GM21528 (cell line): ENCODE measurements around the gene RALGPS1.

Source experiments
- ATAC-seq: cut with Tn5 transposase; IDR thresholded peaks from one replicate; pipeline ENCODE4 v1.9.1; 2021; ENCODE audit warnings: mild to moderate bottlenecking, moderate library complexity; ENCODE audit not compliant: unreplicated experiment, low FRiP score

RALGPS1 gene

DNA sequence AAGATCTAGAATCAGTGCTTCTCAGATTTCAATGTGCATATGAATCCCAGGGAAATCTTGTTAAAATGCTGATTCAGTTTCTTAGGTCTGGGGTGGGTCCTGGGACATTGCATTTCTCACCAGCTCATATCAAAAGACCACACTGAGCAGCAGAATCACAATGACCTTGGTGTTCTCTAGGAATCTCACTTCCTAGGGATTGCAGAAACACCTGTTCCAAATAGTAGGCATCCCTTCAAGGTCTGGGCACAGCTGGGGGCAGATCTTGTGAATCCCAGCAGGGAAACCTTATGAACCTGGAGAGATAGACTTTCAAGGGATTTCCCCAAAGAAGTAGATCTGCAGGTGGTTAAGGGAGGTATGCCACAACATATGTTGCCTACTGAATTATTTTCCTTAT is 341.1 kb downstream of the RALGPS1 start:
- ATAC-seq: no peak

DNA sequence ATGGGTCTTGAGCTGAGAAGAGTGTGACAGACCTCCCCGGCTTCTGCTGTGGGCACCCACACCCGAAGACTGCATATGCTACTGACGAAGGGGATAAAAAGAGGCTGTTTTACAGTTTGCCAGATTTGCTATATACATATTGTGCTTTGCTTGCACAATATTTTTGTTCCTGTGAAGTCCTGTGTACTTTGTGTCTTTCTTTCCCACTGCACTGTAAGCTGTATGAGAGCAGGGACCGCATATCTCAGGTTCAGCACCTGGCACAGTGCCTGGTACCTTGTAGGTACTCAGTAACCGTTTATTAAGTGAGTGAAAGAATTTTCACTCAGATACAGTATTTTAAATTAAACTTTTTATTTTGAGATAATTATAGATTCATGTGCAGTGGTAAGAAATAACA is 341.7 kb downstream of the RALGPS1 start:
- no peak for ATAC-seq

DNA sequence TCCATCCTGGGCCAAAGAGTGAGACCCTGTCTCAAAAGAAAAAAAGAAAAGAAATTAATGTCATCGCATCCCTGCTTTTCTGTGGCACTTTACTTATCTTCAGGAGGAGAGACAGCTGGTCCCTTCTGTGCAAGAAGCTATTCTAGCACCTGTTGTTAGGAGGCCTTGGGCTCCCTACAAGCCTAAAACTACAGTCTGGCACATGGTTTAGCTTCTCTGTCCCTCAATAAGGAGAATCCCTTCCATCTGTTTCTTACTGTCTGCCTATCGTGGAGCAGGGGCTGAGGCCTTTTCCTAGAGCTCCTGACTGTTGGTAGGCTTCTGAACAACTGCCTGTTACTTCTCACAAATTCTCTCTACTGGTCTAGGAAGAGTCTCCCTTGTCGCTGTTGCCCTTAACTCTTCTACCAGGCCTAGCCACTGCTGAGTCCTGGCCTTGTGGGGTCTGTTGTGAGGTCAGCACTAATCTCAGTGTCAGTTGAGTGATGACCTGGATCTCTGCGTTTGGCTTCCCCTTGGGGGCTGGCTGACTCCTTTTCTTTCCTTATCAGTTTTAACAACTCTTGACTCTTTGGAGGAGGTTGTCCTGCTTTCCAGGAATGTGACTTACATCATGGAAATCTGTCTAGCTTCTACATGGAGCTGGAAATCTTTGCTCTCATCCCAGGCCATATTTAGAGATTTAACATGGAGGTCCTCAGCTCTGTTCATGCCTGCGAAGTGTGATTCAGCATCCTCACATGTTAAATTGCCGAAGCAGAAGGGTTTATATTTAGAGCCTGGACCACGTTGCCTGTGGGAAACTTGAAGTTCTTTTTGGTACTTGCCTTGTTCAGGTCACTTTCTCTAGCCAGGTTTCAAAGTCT is 344.3 kb downstream of the RALGPS1 start:
- no peak for ATAC-seq

DNA sequence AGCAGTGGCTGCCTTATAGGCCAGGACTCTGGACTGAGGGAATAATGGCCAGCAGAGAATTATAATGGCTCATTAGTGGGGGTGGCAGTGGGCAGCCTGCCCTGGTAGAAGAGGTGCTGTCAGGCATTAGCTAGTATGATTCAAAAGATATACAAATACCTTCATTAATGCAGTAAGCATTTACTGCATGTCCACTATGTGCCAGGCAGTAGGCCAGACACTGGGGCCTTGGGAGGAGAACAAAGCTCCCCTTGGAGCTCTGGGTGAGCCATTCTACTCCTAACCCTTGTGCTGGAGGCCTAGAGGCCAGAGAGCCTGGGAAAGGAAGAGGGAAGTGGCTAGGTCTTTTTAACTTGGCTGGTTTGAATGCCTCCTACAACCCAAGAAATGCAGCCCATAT is 348.0 kb downstream of the RALGPS1 start:
- no peak for ATAC-seq

DNA sequence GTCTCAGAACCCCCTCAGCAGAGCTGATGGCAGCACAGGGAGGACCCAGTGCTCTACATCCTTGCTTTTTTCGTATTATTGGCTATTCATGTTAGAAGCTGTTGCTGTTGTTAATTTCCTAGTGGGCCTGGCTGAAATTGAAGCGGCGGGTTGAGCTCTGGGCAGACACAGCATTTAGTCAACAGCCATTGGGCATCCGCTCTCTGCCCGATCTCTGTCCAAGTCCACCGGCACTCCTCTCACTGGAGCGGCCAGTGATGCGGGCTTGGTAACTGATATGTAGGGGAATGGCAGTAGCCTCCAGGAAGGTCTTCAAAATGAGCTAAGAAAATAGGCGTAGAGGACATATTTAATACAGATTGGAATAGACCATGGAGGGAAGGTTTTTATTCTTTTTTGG is 348.7 kb downstream of the RALGPS1 start:
- no peak for ATAC-seq

DNA sequence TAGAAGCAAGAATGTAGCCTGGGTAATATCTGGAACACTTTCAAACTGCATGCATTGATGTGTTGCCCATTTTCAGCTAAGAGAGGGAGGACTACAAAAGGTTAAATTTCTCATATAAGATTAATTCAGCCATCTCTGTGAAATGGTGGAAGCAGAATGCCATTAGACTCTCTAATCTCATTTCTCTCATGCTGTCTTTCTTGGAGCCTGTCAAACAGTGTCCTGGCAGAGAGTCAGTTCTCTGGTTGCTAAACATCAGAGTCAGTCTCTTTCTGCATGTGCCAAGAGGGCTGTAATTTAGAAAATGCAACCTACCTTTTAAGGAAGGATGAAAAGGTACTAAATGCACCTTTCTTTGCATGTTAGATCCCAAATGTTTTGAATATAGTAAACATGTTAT is 349.1 kb downstream of the RALGPS1 start:
- ATAC-seq: no peak

DNA sequence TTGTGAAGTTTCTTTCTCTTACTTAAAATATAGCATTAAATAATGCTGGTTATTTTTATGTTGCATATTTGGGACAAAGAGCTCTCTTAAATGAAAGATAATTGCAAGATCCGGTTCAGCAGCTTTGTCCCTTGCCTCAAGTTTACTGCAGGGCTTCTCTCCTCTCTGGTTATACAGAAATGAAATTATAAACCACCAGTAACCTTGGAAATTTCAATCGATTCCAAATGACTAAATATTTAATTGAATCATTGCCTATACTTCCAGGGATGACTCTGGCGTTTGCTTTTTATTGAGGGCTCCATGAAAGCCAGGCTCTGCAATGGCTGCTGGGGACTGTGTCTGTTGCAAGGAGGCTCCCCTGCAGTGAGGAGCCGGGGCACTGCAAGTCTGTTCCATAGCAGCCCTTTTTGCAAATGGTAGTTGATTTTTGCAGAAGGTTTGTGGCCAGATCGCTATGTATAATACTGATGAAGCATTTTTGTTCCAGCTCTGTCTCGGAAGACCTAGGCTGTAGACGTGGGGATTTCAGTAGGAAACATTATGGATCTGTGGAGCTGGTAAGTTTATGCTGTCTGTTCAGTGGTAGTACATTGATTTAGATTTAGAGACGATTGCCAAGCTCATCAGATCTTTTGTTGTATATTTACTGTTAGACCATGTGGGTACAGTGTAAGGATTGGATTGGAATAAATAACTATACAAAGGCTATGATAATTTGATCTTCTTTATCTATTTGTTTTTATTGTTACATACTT is 350.1 kb downstream of the RALGPS1 start, which contains the start of gene GARNL3:
GARNL3 (plus strand) TSS at position 313 of the 758 bp plus-strand sequence; CDS start at position 417, 104 bp downstream.
- no peak for ATAC-seq

DNA sequence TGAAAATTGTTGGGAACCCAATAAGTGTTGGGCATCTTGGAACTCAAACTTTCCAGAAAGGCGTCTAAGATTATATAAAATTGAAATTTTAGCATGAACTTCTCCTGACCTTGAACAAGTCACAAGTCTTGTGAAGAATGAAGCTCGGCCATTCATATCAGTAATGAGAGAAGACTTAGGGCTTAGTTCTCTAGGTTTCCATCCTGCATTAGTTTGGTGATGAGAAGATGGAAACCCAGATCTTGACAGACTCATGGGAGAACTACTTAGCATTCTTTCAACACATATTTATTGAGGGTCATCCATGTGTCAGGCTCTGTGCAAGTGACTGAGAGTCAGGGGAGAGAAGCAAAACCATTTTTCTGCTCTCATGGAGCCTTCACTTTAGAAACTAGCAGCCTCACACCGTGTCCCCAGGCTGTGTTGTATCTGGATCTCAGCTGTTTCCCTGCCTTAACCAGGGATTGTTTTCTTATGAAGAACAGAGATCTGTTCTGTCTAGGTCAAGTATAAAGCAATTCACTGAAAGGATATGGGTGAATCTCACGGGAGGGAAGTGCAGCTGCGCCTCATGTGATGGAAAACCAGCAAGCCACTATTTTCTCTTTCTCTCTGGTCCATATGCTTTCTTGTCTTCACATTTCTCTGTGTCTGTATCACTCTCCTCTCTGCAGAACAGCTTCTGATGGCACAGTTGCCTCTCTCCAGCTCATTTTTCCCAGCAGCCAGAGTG is 353.4 kb downstream of the RALGPS1 start:
- ATAC-seq: no peak

DNA sequence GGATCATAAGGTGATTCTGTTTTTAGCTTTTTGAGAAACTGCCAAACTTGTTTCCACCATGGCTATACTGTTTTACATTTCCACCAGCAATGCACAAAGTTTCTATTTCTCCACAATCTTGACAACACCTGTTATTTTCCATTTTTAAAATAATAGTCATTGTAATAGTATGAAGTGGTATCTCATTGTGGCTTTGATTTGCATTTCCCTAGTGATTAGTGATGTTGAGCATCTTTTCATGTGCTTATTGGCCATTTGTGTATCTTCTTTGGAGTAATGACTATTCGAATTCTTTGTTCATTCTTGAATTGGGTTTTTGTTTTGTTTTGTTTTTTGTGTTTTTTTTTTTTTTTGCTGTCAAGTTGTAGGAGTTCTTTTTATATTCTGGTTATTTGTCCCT is 354.9 kb downstream of the RALGPS1 start:
- no peak for ATAC-seq
